LNCaP clone FGC (cell line): ENCODE results near the gene COL6A2.

Experiments used
- DNase-seq: peaks from one replicate; pipeline ENCODE4 v3.0.0-alpha.2; 2011; ENCODE audit warnings: low read depth
- H3K4me3 ChIP-seq: 2 replicates; pipeline ENCODE4 v1.5.1; 2011; ENCODE audit warnings: mild to moderate bottlenecking, low read depth, low read length, control low read depth
- CTCF ChIP-seq: IDR thresholded peaks from 2 replicates; pipeline ENCODE4 v1.5.1; 2012; ENCODE audit warnings: mild to moderate bottlenecking; ENCODE audit not compliant: control insufficient read depth, insufficient read depth; ENCODE audit errors: extremely low read depth

The COL6A2 gene

GRCh38 chr21:46051821-46052675 is 45.9 kb upstream of the COL6A2 start:
- H3K4me3 ChIP-seq = no peak overlapping the region
- TF ChIP-seq CTCF = no peak
- DNase-seq = no peak

- no peak overlapping the region for H3K4me3 ChIP-seq
- no peak for TF ChIP-seq CTCF
- no peak for DNase-seq
These were observed 44.9 kb upstream of the COL6A2 start for GRCh38 chr21:46052703-46053651.

GRCh38 chr21:46054031-46054430 is 43.9 kb upstream of the COL6A2 start:
- no peak for TF ChIP-seq CTCF
- no peak overlapping the region for H3K4me3 ChIP-seq
- no peak for DNase-seq

- no peak for TF ChIP-seq CTCF
These were observed 43.4 kb upstream of the COL6A2 start for GRCh38 chr21:46054451-46054881.

GRCh38 chr21:46055863-46056281 is 42.0 kb upstream of the COL6A2 start:
- no peak overlapping the region for H3K4me3 ChIP-seq
- TF ChIP-seq CTCF = no peak
- DNase-seq = no peak

More at GRCh38 chr21:46054451-46054881, 43.4 kb upstream of the COL6A2 start:
- no peak overlapping the region for H3K4me3 ChIP-seq
- DNase-seq = no peak

- no peak overlapping the region for H3K4me3 ChIP-seq
- TF ChIP-seq CTCF = no peak
- DNase-seq = no peak
These were observed 41.4 kb upstream of the COL6A2 start for GRCh38 chr21:46056450-46056903.
